Measurements from ENCODE around the gene RARA.
A peak's percentile ranks its signal among the peaks of the same experiment; 100 is the strongest.

Gene RARA

GRCh38 chr17:40342504-40343218 lies 33.7 kb downstream of the RARA start:
- Histone ChIP-seq H3K36me3 (ENCODE audit: insufficient read depth, low read length) (no peaks in the 10 kb centered on the region), H3K9ac (ENCODE audit: low read depth, low read length, poor library complexity, severe bottlenecking) (peak overlapping the region; percentile 73), H3K9me2 (replicated peaks; ENCODE audit: low read depth, low read length) (no peaks in the 10 kb centered on the region), H2AFZ (ENCODE audit: low read length) (no peak overlapping the region), H3F3A (ENCODE audit: low read depth) (0 out of 2 replicates have a peak, but pooled peaks cover 9% of the 10 kb centered on the region), H3K79me2 (ENCODE audit: insufficient read depth, low read length) (peaks cover 86% of the 10 kb centered on the region), H3K27me3 (ENCODE audit: insufficient read depth, low read length, poor library complexity, severe bottlenecking) (no peaks in the 10 kb centered on the region), H3K4me3 (ENCODE audit: low read length, poor library complexity, severe bottlenecking) (peak overlapping the region; percentile 74), H3K4me1 (ENCODE audit: insufficient read depth, low read length, poor library complexity, severe bottlenecking) (peaks cover 81% of the 10 kb centered on the region), H3K4me2 (ENCODE audit: low read depth, low read length, poor library complexity, severe bottlenecking) (peak overlapping the region; percentile 84), H4K20me1 (ENCODE audit: insufficient read depth, low read length, poor library complexity, severe bottlenecking) (no peaks in the 10 kb centered on the region), H3K9me3 (ENCODE audit: insufficient read depth, low read depth, low read length) (no peaks in the 10 kb centered on the region)
- TF ChIP-seq EZH2phosphoT487 (IDR thresholded peaks at IDR 0.05; ENCODE audit: borderline replicate concordance), result no peak
- TF ChIP-seq, protein P1, sequence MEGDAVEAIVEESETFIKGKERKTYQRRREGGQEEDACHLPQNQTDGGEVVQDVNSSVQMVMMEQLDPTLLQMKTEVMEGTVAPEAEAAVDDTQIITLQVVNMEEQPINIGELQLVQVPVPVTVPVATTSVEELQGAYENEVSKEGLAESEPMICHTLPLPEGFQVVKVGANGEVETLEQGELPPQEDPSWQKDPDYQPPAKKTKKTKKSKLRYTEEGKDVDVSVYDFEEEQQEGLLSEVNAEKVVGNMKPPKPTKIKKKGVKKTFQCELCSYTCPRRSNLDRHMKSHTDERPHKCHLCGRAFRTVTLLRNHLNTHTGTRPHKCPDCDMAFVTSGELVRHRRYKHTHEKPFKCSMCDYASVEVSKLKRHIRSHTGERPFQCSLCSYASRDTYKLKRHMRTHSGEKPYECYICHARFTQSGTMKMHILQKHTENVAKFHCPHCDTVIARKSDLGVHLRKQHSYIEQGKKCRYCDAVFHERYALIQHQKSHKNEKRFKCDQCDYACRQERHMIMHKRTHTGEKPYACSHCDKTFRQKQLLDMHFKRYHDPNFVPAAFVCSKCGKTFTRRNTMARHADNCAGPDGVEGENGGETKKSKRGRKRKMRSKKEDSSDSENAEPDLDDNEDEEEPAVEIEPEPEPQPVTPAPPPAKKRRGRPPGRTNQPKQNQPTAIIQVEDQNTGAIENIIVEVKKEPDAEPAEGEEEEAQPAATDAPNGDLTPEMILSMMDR (conservative IDR thresholded peaks at IDR 0.05; ENCODE audit: low read length), result no peak

GRCh38 chr17:40343219-40344119 lies 34.5 kb downstream of the RARA start:
- TF ChIP-seq EZH2phosphoT487 (IDR thresholded peaks at IDR 0.05; ENCODE audit: borderline replicate concordance), result no peak
- TF ChIP-seq, protein P1 (conservative IDR thresholded peaks at IDR 0.05; ENCODE audit: low read length), result no peak
- H4K20me1 ChIP-seq (ENCODE audit: insufficient read depth, low read length, poor library complexity, severe bottlenecking), result no peaks in the 10 kb centered on the region
- H3K9me2 ChIP-seq (replicated peaks; ENCODE audit: low read depth, low read length), result no peaks in the 10 kb centered on the region
- no peaks in the 10 kb centered on the region for H3K9me3 ChIP-seq (ENCODE audit: insufficient read depth, low read depth, low read length)
- peaks cover 81% of the 10 kb centered on the region for H3K4me1 ChIP-seq (ENCODE audit: insufficient read depth, low read length, poor library complexity, severe bottlenecking)
- H3K9ac ChIP-seq (ENCODE audit: low read depth, low read length, poor library complexity, severe bottlenecking), result peak overlapping the region; percentile 73
- H3K4me3 ChIP-seq (ENCODE audit: low read length, poor library complexity, severe bottlenecking), result peak overlapping the region; percentile 73
- H2AFZ ChIP-seq (ENCODE audit: low read length), result no peak overlapping the region
- H3F3A ChIP-seq (ENCODE audit: low read depth), result 0 out of 2 replicates have a peak, but pooled peaks cover 9% of the 10 kb centered on the region
- H3K4me2 ChIP-seq (ENCODE audit: low read depth, low read length, poor library complexity, severe bottlenecking), result peak overlapping the region; percentile 84
- peaks cover 86% of the 10 kb centered on the region for H3K79me2 ChIP-seq (ENCODE audit: insufficient read depth, low read length)
- no peaks in the 10 kb centered on the region for H3K36me3 ChIP-seq (ENCODE audit: insufficient read depth, low read length)
- no peaks in the 10 kb centered on the region for H3K27me3 ChIP-seq (ENCODE audit: insufficient read depth, low read length, poor library complexity, severe bottlenecking)

DNA sequence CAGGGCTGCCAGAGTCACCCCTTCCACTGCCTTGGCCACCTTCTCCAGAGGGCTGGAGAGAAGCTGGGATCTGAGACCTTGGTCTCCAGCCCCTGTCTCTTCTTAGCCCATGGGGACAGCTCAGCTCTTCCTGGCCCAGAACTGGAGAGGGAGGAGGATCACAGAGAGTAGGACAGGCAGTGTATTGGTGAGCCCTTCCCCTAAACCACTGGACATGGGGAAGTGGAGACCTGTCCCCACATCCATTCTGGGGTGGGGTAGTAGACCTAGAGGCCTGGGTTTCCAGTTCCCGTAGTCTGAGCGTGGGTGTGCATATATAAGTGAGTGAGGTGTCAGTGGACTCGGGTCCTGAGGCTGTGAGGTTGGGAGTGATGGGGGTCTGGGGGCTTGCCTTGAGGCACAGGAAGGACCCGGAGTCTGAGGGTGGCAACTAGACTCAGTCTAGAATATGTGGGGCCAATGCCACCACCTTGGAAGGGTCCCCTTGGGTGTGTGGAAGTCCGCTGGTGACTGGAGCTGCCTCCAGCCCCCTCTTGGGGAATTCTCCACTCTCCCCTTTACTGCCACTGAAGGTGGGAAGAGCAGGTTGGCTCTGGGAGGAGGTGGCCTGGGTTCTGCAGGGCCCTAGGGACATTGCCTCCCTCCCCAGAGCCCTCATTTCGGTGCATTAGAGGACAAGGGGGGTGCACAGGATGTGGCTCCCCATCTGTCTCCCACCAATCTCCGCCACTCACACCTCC lies 35.6 kb downstream of the RARA start:
- Histone ChIP-seq H3K79me2 (ENCODE audit: insufficient read depth, low read length) (peaks cover 96% of the 10 kb centered on the region), H3F3A (ENCODE audit: low read depth) (0 out of 2 replicates have a peak, but pooled peaks cover 5% of the 10 kb centered on the region), H4K20me1 (ENCODE audit: insufficient read depth, low read length, poor library complexity, severe bottlenecking) (no peaks in the 10 kb centered on the region), H3K9ac (ENCODE audit: low read depth, low read length, poor library complexity, severe bottlenecking) (peak overlapping the region; percentile 73), H3K9me3 (ENCODE audit: insufficient read depth, low read depth, low read length) (no peaks in the 10 kb centered on the region), H3K36me3 (ENCODE audit: insufficient read depth, low read length) (peaks cover 9% of the 10 kb centered on the region; the same call in 1 of the 2 replicates), H3K4me3 (ENCODE audit: low read length, poor library complexity, severe bottlenecking) (peak overlapping the region; percentile 73), H3K27me3 (ENCODE audit: insufficient read depth, low read length, poor library complexity, severe bottlenecking) (no peaks in the 10 kb centered on the region), H3K4me2 (ENCODE audit: low read depth, low read length, poor library complexity, severe bottlenecking) (peak overlapping the region; percentile 84), H3K9me2 (replicated peaks; ENCODE audit: low read depth, low read length) (no peaks in the 10 kb centered on the region), H3K4me1 (ENCODE audit: insufficient read depth, low read length, poor library complexity, severe bottlenecking) (peaks cover 72% of the 10 kb centered on the region), H2AFZ (ENCODE audit: low read length) (no peak overlapping the region)
- TF ChIP-seq, protein P1 (conservative IDR thresholded peaks at IDR 0.05; ENCODE audit: low read length), result no peak
- no peak for TF ChIP-seq EZH2phosphoT487 (IDR thresholded peaks at IDR 0.05; ENCODE audit: borderline replicate concordance)
